GM20431 (cell line): Measurements from ENCODE around the gene BRF1.

Experiments used
- in situ Hi-C: fragments of 300-500 bp; cut with MseI, MboI; formaldehyde crosslinking; loops from one replicate; pipeline ENCODE4 v1.15.0; 2020; ENCODE audit warnings: low sequenced_read_pairs; ENCODE audit not compliant: unreplicated experiment

Gene BRF1

GRCh38 chr14:105204931-105205672, 95.7 kb downstream of the BRF1 start:
- in situ Hi-C loops, result loop anchor here (25.0 kb wide), 1 partner anchor 132 kb away; no protein-coding TSS in a partner anchor

GRCh38 chr14:105204206-105204930, 96.4 kb downstream of the BRF1 start:
- in situ Hi-C loops, result loop anchor here (25.0 kb wide), 1 partner anchor 133 kb away; no protein-coding TSS in a partner anchor

- in situ Hi-C loops, result loop anchor here (25.0 kb wide), 1 partner anchor 134 kb away; no protein-coding TSS in a partner anchor
These were observed 97.1 kb downstream of the BRF1 start for GRCh38 chr14:105203701-105204100.

GRCh38 chr14:105203057-105203531, 97.7 kb downstream of the BRF1 start:
- in situ Hi-C loops, result loop anchor here (25.0 kb wide), 1 partner anchor 134 kb away; no protein-coding TSS in a partner anchor

- in situ Hi-C loops, result loop anchor here (25.0 kb wide), 1 partner anchor 135 kb away; no protein-coding TSS in a partner anchor
These were observed 98.8 kb downstream of the BRF1 start for GRCh38 chr14:105201925-105202513.

GRCh38 chr14:105201156-105201924, 99.5 kb downstream of the BRF1 start:
- in situ Hi-C loops, result loop anchor here (25.0 kb wide), 1 partner anchor 136 kb away; no protein-coding TSS in a partner anchor

GRCh38 chr14:105200641-105201040, 100.2 kb downstream of the BRF1 start:
- in situ Hi-C loops, result loop anchor here (25.0 kb wide), 1 partner anchor 137 kb away; no protein-coding TSS in a partner anchor

GRCh38 chr14:105200074-105200473, 100.7 kb downstream of the BRF1 start:
- in situ Hi-C loops, result loop anchor here (25.0 kb wide), 1 partner anchor 137 kb away; no protein-coding TSS in a partner anchor

- in situ Hi-C loops, result no loop called here
These were observed 101.7 kb downstream of the BRF1 start for GRCh38 chr14:105199093-105199492.

GRCh38 chr14:105198588-105198987, 102.2 kb downstream of the BRF1 start:
- in situ Hi-C loops, result no loop called here

- in situ Hi-C loops, result no loop called here
These were observed 103.6 kb downstream of the BRF1 start for GRCh38 chr14:105197211-105197641.

GRCh38 chr14:105196265-105196960, 104.4 kb downstream of the BRF1 start:
- in situ Hi-C loops, result no loop called here

- in situ Hi-C loops, result no loop called here
These were observed 105.1 kb downstream of the BRF1 start for GRCh38 chr14:105195522-105196264.

- in situ Hi-C loops, result no loop called here
These were observed 105.8 kb downstream of the BRF1 start for GRCh38 chr14:105195051-105195450.

GRCh38 chr14:105193916-105194782, 106.7 kb downstream of the BRF1 start:
- in situ Hi-C loops, result no loop called here

- in situ Hi-C loops, result no loop called here
These were observed 107.7 kb downstream of the BRF1 start for GRCh38 chr14:105192866-105193731.
